GM18907 (cell line): ENCODE data around the gene RAB40A.
A peak's percentile ranks its signal among the peaks of the same experiment; 100 is the strongest.

Experiments
- ATAC-seq: cut with Tn5 transposase; IDR thresholded peaks from one replicate; pipeline ENCODE4 v1.9.1; 2021; ENCODE audit warnings: mild to moderate bottlenecking, moderate library complexity; ENCODE audit not compliant: unreplicated experiment

The RAB40A gene

GRCh38 chrX:103519389-103519788 lies at the start of gene RAB40A:
TSS of gene RAB40A (minus strand) at chrX:103519489. CDS start at chrX:103500756, 18,733 bp downstream.
- ATAC-seq, result no peak

GRCh38 chrX:103565752-103566151 lies 46.5 kb upstream of the RAB40A start:
- no peak for ATAC-seq

- no peak for ATAC-seq
These were observed 45.9 kb upstream of the RAB40A start for GRCh38 chrX:103565197-103565596.

GRCh38 chrX:103562801-103563200 lies 43.5 kb upstream of the RAB40A start:
- ATAC-seq, result no peak

- no peak for ATAC-seq
These were observed 41.0 kb upstream of the RAB40A start for GRCh38 chrX:103560256-103560655.

- ATAC-seq, result no peak
These were observed 37.8 kb upstream of the RAB40A start for GRCh38 chrX:103556963-103557612.

GRCh38 chrX:103554687-103555424 lies 35.6 kb upstream of the RAB40A start:
- peak; percentile 95 for ATAC-seq

GRCh38 chrX:103552236-103552635 lies 32.9 kb upstream of the RAB40A start:
- ATAC-seq, result no peak

- ATAC-seq, result no peak
These were observed 31.2 kb upstream of the RAB40A start for GRCh38 chrX:103550415-103551051.

GRCh38 chrX:103549916-103550315 lies 30.6 kb upstream of the RAB40A start:
- ATAC-seq, result no peak

GRCh38 chrX:103540145-103540544 lies 20.9 kb upstream of the RAB40A start:
- ATAC-seq, result no peak

GRCh38 chrX:103539695-103540094 lies 20.4 kb upstream of the RAB40A start:
- no peak for ATAC-seq

GRCh38 chrX:103538728-103539127 lies 19.4 kb upstream of the RAB40A start:
- no peak for ATAC-seq

GRCh38 chrX:103537871-103538387 lies 18.6 kb upstream of the RAB40A start:
- ATAC-seq, result no peak

GRCh38 chrX:103536732-103537131 lies 17.4 kb upstream of the RAB40A start:
- no peak for ATAC-seq

- ATAC-seq, result no peak
These were observed 16.8 kb upstream of the RAB40A start for GRCh38 chrX:103536071-103536470.

- no peak for ATAC-seq
These were observed 15.9 kb upstream of the RAB40A start for GRCh38 chrX:103535206-103535605.

GRCh38 chrX:103533511-103534216 lies 14.4 kb upstream of the RAB40A start:
- peak; percentile 70 for ATAC-seq

GRCh38 chrX:103531002-103531401 lies 11.7 kb upstream of the RAB40A start:
- no peak for ATAC-seq

- no peak for ATAC-seq
These were observed 11.3 kb upstream of the RAB40A start for GRCh38 chrX:103530545-103530944.

- no peak for ATAC-seq
These were observed 10.3 kb upstream of the RAB40A start for GRCh38 chrX:103529550-103529949.
